GM12878 (cell line): ENCODE results near the gene CRTC3. TPM values are rescaled to one million over a fixed set of nuclear protein-coding genes. Genes with fewer than 3 reads are reported as not detected.
A peak's percentile ranks its signal among the peaks of the same experiment; 100 is the strongest.

Experiments used
- BCL11A ChIP-seq: IDR thresholded peaks from 2 replicates; pipeline ENCODE4 v1.6.1; 2011; ENCODE audit warnings: low read depth, low read length
- CEBPZ ChIP-seq: fragments of 150-350 bp; IDR thresholded peaks from 2 replicates; pipeline ENCODE4 v1.6.1; 2016; ENCODE audit warnings: low read depth, low read length
- EED ChIP-seq: sonication (generic); IDR thresholded peaks from 2 replicates; pipeline ENCODE4 v1.6.1; 2016; ENCODE audit warnings: antibody characterized with exemption, low read depth
- PKNOX1 ChIP-seq: fragments of 450-650 bp; IDR thresholded peaks from 2 replicates; pipeline ENCODE4 v1.6.1; 2016; ENCODE audit warnings: mild to moderate bottlenecking
- RUNX3 ChIP-seq: IDR thresholded peaks from 2 replicates; pipeline ENCODE4 v1.6.1; 2012; ENCODE audit warnings: low read length, inconsistent platforms
- TCF3 ChIP-seq: IDR thresholded peaks from 2 replicates; pipeline ENCODE4 v1.6.1; 2012; ENCODE audit warnings: low read depth, mild to moderate bottlenecking, low read length, borderline replicate concordance; ENCODE audit not compliant: insufficient read depth
- USF1 ChIP-seq: IDR thresholded peaks from 2 replicates; pipeline ENCODE4 v1.6.1; 2011; ENCODE audit warnings: borderline replicate concordance, low read depth, mild to moderate bottlenecking, moderate library complexity, mixed read lengths, low read length; ENCODE audit not compliant: insufficient read depth; ENCODE audit errors: extremely low read length
- ZNF384 ChIP-seq: IDR thresholded peaks from 2 replicates; pipeline ENCODE4 v1.6.1; 2012; ENCODE audit warnings: low read depth, mild to moderate bottlenecking, low read length, improper control_type of control experiment, borderline replicate concordance
- polyA plus RNA-seq, 11 experiments: library from polyadenylated mRNA; depleted of rRNA in 4 of 11; unstranded in 6 of 11; stranded (reverse) in 5 of 11; fragments of >200 nt; fragmentation: Nextera tagmentation in 4 of 11; fragmentation: Illumina TruSeq in 1 of 11; extraction: Ambion mirVana in 4 of 11; extraction: Trizol in 1 of 11; gene quantifications; 1 replicate in 1 of 11; 2 replicates in 10 of 11; pipeline versions ENCODE4 v1.2.1 to v1.2.3, GENCODE V29; 2011 to 2016; ENCODE audit warnings: inconsistent platforms in 2 of 11, missing spikeins in 2 of 11, low read depth in 1 of 11
- total RNA-seq, 4 experiments: library from RNA; depleted of rRNA in 3 of 4; stranded (reverse); fragments of >200 nt in 3 of 4; fragmentation: Illumina TruSeq in 1 of 4; extraction: Trizol in 1 of 4; gene quantifications; 2 replicates each; pipeline versions ENCODE4 v1.2.1 to v1.2.3, GENCODE V29; 2013 to 2021
- TF ChIP-seq, protein P1 (sequence below): IDR thresholded peaks from 2 replicates; pipeline ENCODE4 v1.6.1; 2012; ENCODE audit warnings: mild to moderate bottlenecking, low read depth, low read length

The CRTC3 gene
- total and polyA plus RNA-seq, 10 of the 15 experiments (the other 5 are each of a cell fraction or from before 2014, with no cell fraction given): 3.5 to 36.9 (median 18.9) TPM

DNA sequence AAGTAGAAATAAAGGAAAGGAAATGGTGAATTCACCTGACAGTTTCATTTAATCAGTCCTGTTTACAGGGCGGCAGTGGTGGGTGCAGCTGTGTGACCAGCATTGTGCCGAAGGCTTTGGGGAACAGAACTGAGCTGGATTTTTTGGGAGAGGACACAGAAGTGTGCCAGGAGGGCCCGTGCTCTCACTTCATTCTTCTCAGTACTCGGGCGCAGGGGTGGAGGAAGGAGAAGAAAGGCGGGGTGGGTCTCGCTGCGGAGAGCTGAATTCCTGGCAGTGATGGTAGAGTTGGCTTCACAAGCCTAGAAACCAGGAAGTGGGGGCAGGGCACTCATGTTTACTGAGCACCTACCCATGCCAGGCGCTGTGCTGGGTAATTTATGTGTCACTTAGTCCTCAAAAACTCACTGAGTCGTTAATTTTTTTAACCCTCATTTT lies 64.6 kb downstream of the CRTC3 start (continued):
- TF ChIP-seq, protein P1, sequence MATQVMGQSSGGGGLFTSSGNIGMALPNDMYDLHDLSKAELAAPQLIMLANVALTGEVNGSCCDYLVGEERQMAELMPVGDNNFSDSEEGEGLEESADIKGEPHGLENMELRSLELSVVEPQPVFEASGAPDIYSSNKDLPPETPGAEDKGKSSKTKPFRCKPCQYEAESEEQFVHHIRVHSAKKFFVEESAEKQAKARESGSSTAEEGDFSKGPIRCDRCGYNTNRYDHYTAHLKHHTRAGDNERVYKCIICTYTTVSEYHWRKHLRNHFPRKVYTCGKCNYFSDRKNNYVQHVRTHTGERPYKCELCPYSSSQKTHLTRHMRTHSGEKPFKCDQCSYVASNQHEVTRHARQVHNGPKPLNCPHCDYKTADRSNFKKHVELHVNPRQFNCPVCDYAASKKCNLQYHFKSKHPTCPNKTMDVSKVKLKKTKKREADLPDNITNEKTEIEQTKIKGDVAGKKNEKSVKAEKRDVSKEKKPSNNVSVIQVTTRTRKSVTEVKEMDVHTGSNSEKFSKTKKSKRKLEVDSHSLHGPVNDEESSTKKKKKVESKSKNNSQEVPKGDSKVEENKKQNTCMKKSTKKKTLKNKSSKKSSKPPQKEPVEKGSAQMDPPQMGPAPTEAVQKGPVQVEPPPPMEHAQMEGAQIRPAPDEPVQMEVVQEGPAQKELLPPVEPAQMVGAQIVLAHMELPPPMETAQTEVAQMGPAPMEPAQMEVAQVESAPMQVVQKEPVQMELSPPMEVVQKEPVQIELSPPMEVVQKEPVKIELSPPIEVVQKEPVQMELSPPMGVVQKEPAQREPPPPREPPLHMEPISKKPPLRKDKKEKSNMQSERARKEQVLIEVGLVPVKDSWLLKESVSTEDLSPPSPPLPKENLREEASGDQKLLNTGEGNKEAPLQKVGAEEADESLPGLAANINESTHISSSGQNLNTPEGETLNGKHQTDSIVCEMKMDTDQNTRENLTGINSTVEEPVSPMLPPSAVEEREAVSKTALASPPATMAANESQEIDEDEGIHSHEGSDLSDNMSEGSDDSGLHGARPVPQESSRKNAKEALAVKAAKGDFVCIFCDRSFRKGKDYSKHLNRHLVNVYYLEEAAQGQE: no peak
- TF ChIP-seq EED (peak; percentile 38; the same call in 1 of the 2 replicates), CEBPZ (no peak), TCF3 (0 out of 2 replicates have a peak, but pooled peaks have one; percentile 14), ZNF384 (no peak), BCL11A (no peak), USF1 (no peak), RUNX3 (0 out of 2 replicates have a peak, but pooled peaks have one; percentile 16), PKNOX1 (no peak)
- TF ChIP-seq, all 136 proteins: peak for 20
